Common myeloid progenitor, CD34-positive (primary cell): Measurements from ENCODE around the gene PKNOX2.

ENCODE experiments used
- CTCF ChIA-PET: fragments of 350-600 bp; sonication (Branson Sonifier 250); formaldehyde crosslinking; loops from one replicate; lab custom pipeline; 2021; ENCODE audit warnings: antibody characterized with exemption; lab: Charles Lee
- POLR2A ChIA-PET: fragments of 350-600 bp; sonication (Branson Sonifier 250); formaldehyde crosslinking; loops from one replicate; lab custom pipeline; 2021; ENCODE audit warnings: antibody characterized with exemption; lab: Charles Lee
- DNase-seq, 3 donors: peaks; one replicate each; pipeline versions ENCODE4 v3.0.0 to v3.0.0-alpha.2; 2013
- H3K27ac ChIP-seq, 2 experiments: 1 replicate in 1 of 2; 2 replicates in 1 of 2; pipeline ENCODE4 v1.7.0; 2013; ENCODE audit warnings: inconsistent platforms in 2 of 2, low read length in 2 of 2, mild to moderate bottlenecking in 2 of 2, low read depth in 1 of 2, moderate library complexity in 1 of 2; ENCODE audit not compliant: severe bottlenecking in 2 of 2, insufficient read depth in 1 of 2, poor library complexity in 1 of 2
- H3K27me3 ChIP-seq, 5 experiments: replicated peaks in 2 of 5; 1 replicate in 3 of 5; 2 replicates in 2 of 5; pipeline versions ENCODE4 v1.6.1 to v1.7.0; 2013; ENCODE audit warnings: low read length in 4 of 5, mild to moderate bottlenecking in 2 of 5, moderate library complexity in 2 of 5, inconsistent platforms in 1 of 5; ENCODE audit not compliant: insufficient read depth in 5 of 5, control insufficient read depth in 4 of 5
- H3K36me3 ChIP-seq, 4 experiments: 1 replicate in 2 of 4; 2 replicates in 2 of 4; pipeline versions ENCODE4 v1.6.1 to v1.7.0; 2013; ENCODE audit warnings: low read length in 3 of 4, control low read depth in 1 of 4, mild to moderate bottlenecking in 1 of 4; ENCODE audit not compliant: control insufficient read depth in 4 of 4, insufficient read depth in 4 of 4
- H3K4me1 ChIP-seq, 4 experiments: 1 replicate in 3 of 4; 2 replicates in 1 of 4; pipeline versions ENCODE4 v1.6.1 to v1.7.1; 2013; ENCODE audit warnings: low read length in 3 of 4, mild to moderate bottlenecking in 3 of 4, control low read depth in 1 of 4, inconsistent platforms in 1 of 4, moderate library complexity in 1 of 4; ENCODE audit not compliant: control insufficient read depth in 4 of 4, insufficient read depth in 4 of 4; ENCODE audit errors: control extremely low read depth in 1 of 4
- H3K4me3 ChIP-seq, 7 experiments: 1 replicate in 4 of 7; 2 replicates in 3 of 7; pipeline versions ENCODE4 v1.5.1 to v1.7.0; 2013; ENCODE audit warnings: mild to moderate bottlenecking in 7 of 7, low read length in 6 of 7, moderate library complexity in 6 of 7, inconsistent platforms in 2 of 7, low read depth in 2 of 7, control low read depth in 1 of 7; ENCODE audit not compliant: insufficient read depth in 4 of 7, control insufficient read depth in 1 of 7; ENCODE audit errors: extremely low read depth in 1 of 7
- H3K9me3 ChIP-seq, 5 experiments: 1 replicate in 4 of 5; 2 replicates in 1 of 5; pipeline versions ENCODE4 v1.6.1 to v1.7.1; 2013; ENCODE audit warnings: low read length in 4 of 5, mild to moderate bottlenecking in 2 of 5, inconsistent platforms in 1 of 5, low read depth in 1 of 5, moderate library complexity in 1 of 5; ENCODE audit not compliant: control insufficient read depth in 4 of 5, insufficient read depth in 2 of 5; ENCODE audit errors: control extremely low read depth in 1 of 5
- WGBS: methylation state at CpG from one replicate; pipeline ENCODE4 v1.1.5; 2013; ENCODE audit not compliant: insufficient coverage; 5-methylcytosine and 5-hydroxymethylcytosine counted together

PKNOX2 gene

DNA sequence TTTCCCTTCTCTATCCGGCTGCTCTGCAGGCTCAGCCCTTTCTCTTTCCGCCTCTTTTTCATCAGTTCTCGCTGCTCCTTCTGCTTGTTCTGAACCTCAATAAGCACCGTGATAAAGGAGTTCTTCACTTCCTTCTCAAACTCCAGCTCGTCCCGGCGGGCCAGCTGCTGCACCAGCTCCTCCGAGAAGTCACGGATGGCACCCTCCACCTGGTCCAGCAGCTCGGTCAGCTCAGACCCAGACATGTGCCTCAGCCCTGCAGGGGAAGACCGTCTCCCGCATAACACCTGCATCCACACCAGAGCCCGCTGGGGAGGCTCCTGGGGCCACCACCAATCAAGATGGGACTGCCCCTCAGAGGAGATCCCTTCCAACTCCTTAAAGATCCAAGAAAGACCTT lies 291.3 kb downstream of the PKNOX2 start:
- WGBS: 77% methylated on average over 9 of the region's 13 CpGs
- Histone ChIP-seq H3K36me3 (no peaks in the 10 kb centered on the region), H3K9me3 (no peaks in the 10 kb centered on the region), H3K27me3 (peaks cover 0 to 5% (median 0%) of the 10 kb centered on the region in 5 experiments), H3K4me1 (peaks cover 0 to 10% (median 7%) of the 10 kb centered on the region in 4 experiments), H3K4me3 (no peak overlapping the region), H3K27ac (no peak overlapping the region)
- DNase-seq: no peak
- CTCF ChIA-PET: no interaction called here
- POLR2A ChIA-PET: no interaction called here

DNA sequence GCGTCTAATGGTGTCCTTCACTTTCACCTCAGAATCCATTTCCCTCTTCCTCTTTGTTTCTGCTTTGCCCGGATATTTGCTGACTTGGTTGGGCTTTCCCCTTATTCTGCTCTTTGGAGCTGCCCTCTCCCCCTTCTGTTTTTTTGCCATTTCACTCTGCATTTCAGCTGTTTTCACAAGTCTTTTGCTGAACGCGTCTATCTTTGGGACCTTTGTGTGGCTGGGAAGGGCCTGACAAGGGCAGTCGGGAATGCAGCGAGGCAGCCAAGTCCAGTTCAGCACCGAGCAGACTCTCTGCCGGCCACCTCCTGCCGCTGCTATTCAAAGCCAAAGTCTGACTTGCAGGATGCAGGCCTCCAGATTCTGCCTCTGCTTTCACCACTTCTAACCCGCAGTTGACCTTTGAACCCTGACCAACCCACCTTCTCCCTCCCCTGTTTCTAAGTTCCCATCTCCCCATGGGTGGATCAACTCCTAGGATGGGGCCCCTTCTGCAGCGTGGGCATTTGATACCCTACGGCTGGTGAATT lies 293.3 kb downstream of the PKNOX2 start:
- Histone ChIP-seq H3K4me3 (no peak overlapping the region), H3K27me3 (peaks cover 0 to 8% (median 3%) of the 10 kb centered on the region in 5 experiments), H3K27ac (no peak overlapping the region), H3K36me3 (no peaks in the 10 kb centered on the region), H3K4me1 (no peaks in the 10 kb centered on the region), H3K9me3 (no peaks in the 10 kb centered on the region)
- POLR2A ChIA-PET: no interaction called here
- DNase-seq: no peak
- 97% methylated on average over 12 of the region's 12 CpGs for whole genome bisulfite sequencing
- CTCF ChIA-PET: no interaction called here

DNA sequence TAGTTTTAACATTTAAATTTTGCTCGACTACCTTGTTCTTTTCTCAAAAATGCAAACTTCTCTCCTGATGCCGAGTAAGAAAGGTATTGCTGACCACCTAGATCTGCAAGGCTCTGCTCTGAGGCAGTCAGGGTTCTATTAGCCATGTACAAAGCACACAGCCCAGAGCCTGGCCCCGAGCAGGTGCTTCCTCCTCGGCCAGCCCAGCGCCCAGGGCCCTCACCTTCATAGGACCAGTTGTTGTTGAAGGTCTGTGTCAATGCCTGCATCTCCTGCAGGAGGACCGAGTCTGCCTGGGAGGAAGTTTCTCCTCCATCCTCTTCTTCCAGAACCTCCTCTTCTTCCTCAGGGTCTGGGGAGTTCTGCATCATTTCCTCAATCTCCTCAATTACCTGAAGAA lies 295.7 kb downstream of the PKNOX2 start:
- WGBS: 84% methylated on average over 4 of the region's 6 CpGs
- no peaks in the 10 kb centered on the region for H3K36me3 ChIP-seq
- peaks cover 0 to 12% (median 3%) of the 10 kb centered on the region in 5 experiments for H3K27me3 ChIP-seq
- CTCF ChIA-PET: interaction anchor here (0.9 to 1.3 kb wide), 2 partner anchors 9 to 27 kb away, joined by 3 to 4 read pairs; no protein-coding TSS in a partner anchor
- H3K9me3 ChIP-seq: no peaks in the 10 kb centered on the region
- no peak overlapping the region for H3K4me3 ChIP-seq
- POLR2A ChIA-PET: no interaction called here
- H3K27ac ChIP-seq: no peak overlapping the region
- H3K4me1 ChIP-seq: no peaks in the 10 kb centered on the region
- no peak for DNase-seq

DNA sequence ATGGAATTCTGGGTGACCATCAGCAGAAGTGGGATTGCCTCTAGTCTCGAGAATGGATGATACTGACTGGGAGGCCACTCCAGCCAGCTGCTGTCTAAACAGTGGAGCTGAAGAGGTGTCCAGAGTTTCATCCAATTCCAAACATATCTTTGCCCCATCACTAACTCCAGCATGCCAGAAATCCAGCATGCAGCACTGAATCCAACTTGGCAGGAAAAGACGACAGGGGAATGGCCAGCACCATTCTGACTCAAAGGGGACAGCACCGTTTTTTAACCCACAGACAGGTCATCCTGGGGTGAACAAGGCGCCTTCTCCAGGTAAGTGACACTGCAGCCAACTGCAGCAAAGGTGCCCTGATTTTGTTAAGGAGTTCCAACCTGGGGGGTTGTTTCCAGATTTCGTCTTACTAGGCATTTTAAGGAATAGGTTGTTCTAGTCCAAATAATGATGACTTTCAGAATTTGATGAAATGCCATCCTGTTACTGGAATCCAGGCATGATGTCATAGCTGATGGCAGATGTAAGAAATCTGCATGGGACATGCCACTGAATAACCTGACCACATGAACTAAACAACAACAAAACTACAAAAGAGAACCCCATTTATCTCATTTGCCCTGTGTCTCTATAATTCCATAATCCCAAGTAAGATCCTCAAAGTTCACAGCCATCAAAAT lies 299.2 kb downstream of the PKNOX2 start:
- H3K27ac ChIP-seq: no peak overlapping the region
- peaks cover 0 to 12% (median 6%) of the 10 kb centered on the region in 5 experiments for H3K27me3 ChIP-seq
- H3K4me3 ChIP-seq: no peak overlapping the region
- ChIA-PET POLR2A (no interaction called here), CTCF (interaction anchor here (0.8 kb wide), 1 partner anchor 10 kb away, joined by 3 read pairs; no protein-coding TSS in a partner anchor)
- no peaks in the 10 kb centered on the region for H3K36me3 ChIP-seq
- no peaks in the 10 kb centered on the region for H3K4me1 ChIP-seq
- DNase-seq: no peak
- WGBS: 93% methylated on average over 5 of the region's 5 CpGs
- no peaks in the 10 kb centered on the region for H3K9me3 ChIP-seq

DNA sequence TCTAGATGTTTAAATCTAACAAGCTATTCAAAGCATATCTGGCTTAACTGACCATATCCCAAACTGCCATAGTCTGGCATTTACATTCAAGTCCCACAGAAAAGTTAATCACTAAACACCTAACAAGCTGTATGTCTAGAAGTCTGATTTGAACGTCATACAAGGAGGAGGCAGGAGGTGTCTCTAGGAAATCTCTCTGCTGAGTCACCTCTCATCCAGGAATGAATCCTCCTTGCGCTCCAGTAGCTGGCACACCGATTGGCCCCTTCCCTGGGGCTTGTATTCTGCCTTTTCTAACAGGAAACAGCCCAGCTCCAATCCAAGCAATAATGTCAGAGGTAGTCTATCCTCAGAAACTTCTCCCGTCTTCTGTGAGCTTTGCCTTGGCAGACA lies 299.7 kb downstream of the PKNOX2 start:
- CTCF ChIA-PET: interaction anchor here (0.8 kb wide), 1 partner anchor 11 kb away, joined by 3 read pairs; no protein-coding TSS in a partner anchor
- H3K9me3 ChIP-seq: no peaks in the 10 kb centered on the region
- 92% methylated on average over 3 of the region's 4 CpGs for WGBS
- H3K4me1 ChIP-seq: no peaks in the 10 kb centered on the region
- no peak for DNase-seq
- no peak overlapping the region for H3K4me3 ChIP-seq
- H3K27me3 ChIP-seq: peaks cover 0 to 12% (median 6%) of the 10 kb centered on the region in 5 experiments
- no peak overlapping the region for H3K27ac ChIP-seq
- POLR2A ChIA-PET: no interaction called here
- no peaks in the 10 kb centered on the region for H3K36me3 ChIP-seq

DNA sequence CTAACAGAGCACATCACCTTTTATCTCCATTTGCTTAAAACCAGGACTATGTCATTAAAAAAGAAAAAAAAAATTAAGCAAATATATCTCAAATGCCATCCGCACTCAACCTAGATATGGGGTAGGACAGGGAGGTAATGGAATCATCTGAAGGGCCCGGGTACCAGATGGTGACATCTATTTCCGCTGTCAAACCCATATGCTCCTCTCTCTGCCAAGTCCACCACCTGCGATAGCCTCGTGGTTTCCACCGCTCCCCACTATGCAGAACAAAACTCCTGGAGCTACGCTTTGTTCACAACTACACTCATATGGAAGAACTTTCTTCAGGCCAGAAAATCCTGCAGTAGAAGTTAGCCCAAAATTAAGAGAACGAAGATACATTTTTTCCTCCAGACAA lies 300.1 kb downstream of the PKNOX2 start:
- ChIA-PET POLR2A (no interaction called here), CTCF (interaction anchor here (0.8 kb wide), 1 partner anchor 11 kb away, joined by 3 read pairs; no protein-coding TSS in a partner anchor)
- no peaks in the 10 kb centered on the region for H3K9me3 ChIP-seq
- peaks cover 0 to 12% (median 6%) of the 10 kb centered on the region in 5 experiments for H3K27me3 ChIP-seq
- no peak overlapping the region for H3K27ac ChIP-seq
- H3K4me1 ChIP-seq: no peaks in the 10 kb centered on the region
- no peak overlapping the region for H3K4me3 ChIP-seq
- 89% methylated on average over 7 of the region's 8 CpGs for WGBS
- H3K36me3 ChIP-seq: no peaks in the 10 kb centered on the region
- no peak for DNase-seq

DNA sequence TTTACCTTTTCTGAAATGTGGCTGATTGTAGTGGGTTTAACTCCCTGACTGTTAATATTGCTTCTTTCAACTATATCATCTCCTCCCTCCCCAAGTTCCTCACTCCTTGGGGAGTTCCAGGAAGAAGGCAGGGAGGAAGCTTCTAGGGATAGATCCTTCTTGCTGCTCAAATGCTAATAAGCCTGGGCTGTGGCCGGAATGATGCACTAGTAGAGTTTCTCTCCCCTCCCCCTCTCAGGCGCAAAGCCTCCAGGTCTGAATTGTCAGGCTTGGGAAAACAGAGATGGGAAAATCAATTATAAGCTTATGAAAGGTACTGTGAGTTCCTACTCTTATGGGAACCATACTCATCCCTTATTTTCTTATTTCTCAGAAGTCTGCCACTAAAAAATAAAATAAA lies 300.7 kb downstream of the PKNOX2 start:
- DNase-seq: no peak
- Histone ChIP-seq H3K27me3 (peaks cover 0 to 12% (median 6%) of the 10 kb centered on the region in 5 experiments), H3K4me1 (no peaks in the 10 kb centered on the region), H3K9me3 (no peaks in the 10 kb centered on the region), H3K4me3 (no peak overlapping the region), H3K27ac (no peak overlapping the region), H3K36me3 (no peaks in the 10 kb centered on the region)
- CTCF ChIA-PET: no interaction called here
- WGBS: no CpG with 5 or more reads among the region's 2 CpGs
- POLR2A ChIA-PET: no interaction called here
